ENCODE results near the gene NGF. TPM values are rescaled to one million over a fixed set of nuclear protein-coding genes. Genes with fewer than 3 reads are reported as not detected.
"Not testable (repeated sequence)": the region's sequence is repeated elsewhere in the genome, so short reads cannot be mapped to it uniquely, and the experiment has no call there.

NGF gene
- total and polyA plus RNA-seq, 2 of the 8 experiments (the other 6 are each of a cell fraction or from before 2014, with no cell fraction given) = 1.6 TPM; not detected in 1

DNA sequence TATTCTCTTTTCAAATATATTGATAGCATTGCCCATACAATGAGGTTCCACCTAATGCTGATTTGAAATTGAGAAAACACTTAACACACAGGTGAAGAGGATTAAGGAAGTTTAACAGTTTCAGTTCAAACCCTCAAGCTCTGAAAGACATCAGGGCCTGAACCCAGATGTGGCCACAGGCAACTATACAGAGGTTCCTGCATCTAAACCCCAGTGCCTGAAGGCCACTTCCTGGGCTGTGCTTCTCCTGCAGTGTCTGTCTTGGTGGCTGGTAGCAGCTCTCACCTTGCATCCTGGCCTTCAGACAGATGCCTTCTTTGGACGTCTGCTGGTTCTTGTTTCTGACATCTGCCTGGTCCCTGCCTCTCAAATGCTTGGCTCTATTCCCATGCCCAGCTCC lies 25.1 kb upstream of the NGF start (continued):
- no peak for TF ChIP-seq GABPA (IDR thresholded peaks at IDR 0.05; ENCODE audit: borderline replicate concordance, insufficient read depth, low read length)

DNA sequence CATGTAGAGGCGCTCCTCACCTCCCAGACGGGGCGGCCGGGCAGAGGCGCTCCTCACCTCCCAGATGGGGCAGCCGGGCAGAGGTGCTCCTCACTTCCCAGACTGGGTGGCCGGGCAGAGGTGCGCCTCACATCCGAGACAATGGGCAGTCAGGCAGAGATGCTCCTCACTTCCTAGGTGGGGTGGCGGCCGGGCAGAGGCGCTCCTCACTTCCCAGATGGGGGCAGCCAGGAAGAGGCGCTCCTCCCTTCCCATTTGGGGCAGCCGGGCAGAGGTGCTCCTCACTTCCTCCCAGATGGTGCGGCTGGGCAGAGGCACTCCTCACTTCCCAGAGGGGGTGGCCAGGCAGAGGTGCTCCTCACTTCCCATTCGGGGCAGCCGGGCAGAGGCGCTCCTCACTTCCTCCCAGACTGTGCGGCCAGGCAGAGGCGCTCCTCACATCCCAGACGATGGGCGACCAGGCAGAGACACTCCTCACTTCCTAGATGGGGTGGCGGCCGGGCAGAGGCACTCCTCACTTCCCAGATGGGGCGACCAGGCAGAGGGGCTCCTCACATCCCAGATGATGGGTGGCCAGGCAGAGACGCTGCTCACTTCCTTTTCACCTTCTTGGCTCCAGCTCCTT lies 22.6 kb upstream of the NGF start:
- H3K4me3 ChIP-seq (ENCODE audit: extremely low read depth in 1 of 4, insufficient read depth in 2 of 4, low read depth in 3 of 4, low read length in 4 of 4); H2BK12ac ChIP-seq (ENCODE audit: low read depth, low read length); H4K20me1 ChIP-seq (replicated peaks in 1 of 2; ENCODE audit: control insufficient read depth in 1 of 2, insufficient read depth in 2 of 2, low read length in 2 of 2); H4K91ac ChIP-seq (replicated peaks; ENCODE audit: insufficient read length, low read length); H2AFZ ChIP-seq (ENCODE audit: low read length); H3K18ac ChIP-seq (ENCODE audit: extremely low read depth, low read length); H2AK5ac ChIP-seq (ENCODE audit: low read depth, low read length); H3K36me3 ChIP-seq (ENCODE audit: control insufficient read depth in 2 of 4, insufficient read depth in 4 of 4, low read length in 3 of 4); FAIRE-seq; H3K27ac ChIP-seq (ENCODE audit: low read depth, low read length); H2BK15ac ChIP-seq (ENCODE audit: low read length); H4K5ac ChIP-seq (ENCODE audit: insufficient read length, low read depth, low read length); H3K79me2 ChIP-seq (ENCODE audit: control insufficient read depth in 1 of 2, insufficient read depth in 2 of 2, low read length in 2 of 2); H3K4ac ChIP-seq (replicated peaks; ENCODE audit: insufficient read length, low read depth, low read length); DNase-seq (ENCODE audit: low read depth in 1 of 2, low spot score in 2 of 2); H3K79me1 ChIP-seq (ENCODE audit: low read depth, low read length); POLR2A ChIA-PET (ENCODE audit: partially characterized antibody); H4K8ac ChIP-seq (ENCODE audit: extremely low read depth, insufficient read depth, low read length); H3K23ac ChIP-seq (ENCODE audit: insufficient read length); H3K23me2 ChIP-seq (ENCODE audit: low read depth, low read length); H3K27me3 ChIP-seq (replicated peaks in 1 of 4; ENCODE audit: control insufficient read depth in 3 of 4, extremely low read depth in 1 of 4, insufficient read depth in 3 of 4, low read length in 3 of 4); CTCF ChIA-PET (ENCODE audit: partially characterized antibody); H3K56ac ChIP-seq (replicated peaks; ENCODE audit: insufficient read length, low read depth, low read length); H2BK5ac ChIP-seq (ENCODE audit: low read depth, low read length); H3K4me1 ChIP-seq (replicated peaks in 1 of 4; ENCODE audit: control insufficient read depth in 3 of 4, insufficient read depth in 4 of 4, low read length in 3 of 4); H3K4me2 ChIP-seq (ENCODE audit: insufficient read depth in 1 of 2, low read depth in 2 of 2, low read length in 2 of 2); H3K14ac ChIP-seq (ENCODE audit: insufficient read length); H2BK20ac ChIP-seq (ENCODE audit: low read length); H2BK120ac ChIP-seq (replicated peaks; ENCODE audit: low read depth, low read length); H3K9ac ChIP-seq (replicated peaks in 1 of 4; ENCODE audit: extremely low read depth in 1 of 4, low read depth in 3 of 4, low read length in 3 of 4): not testable (repeated sequence)
- H3K9me3 ChIP-seq (ENCODE audit: insufficient read depth in 2 of 2, low read depth in 1 of 2, low read length in 1 of 2) = peaks cover 4 to 16% of the 10 kb centered on the region in 2 experiments; a peak in 2 of 4 replicates
- 95% methylated on average over 22 of the region's 26 CpGs; no CpG with 5 or more reads in 1 of the 2 experiments for WGBS, 2 experiments (ENCODE audit: extremely low coverage in 1 of 2, insufficient coverage in 1 of 2, insufficient read length in 1 of 2, insufficient replicate concordance in 2 of 2, low coverage in 1 of 2, low lambda C conversion rate in 2 of 2, missing lambda C conversion rate in 1 of 2)

All from H1 (cell line).